Activated CD4-positive, alpha-beta T cell treated with anti-CD3 and anti-CD28 coated beads for 36 hours (primary cell): ENCODE results near the gene SULF2. TPM values are rescaled to one million over a fixed set of nuclear protein-coding genes. Genes with fewer than 3 reads are reported as not detected.

Experiments used
- ATAC-seq: fragments of 200-7000 bp; cut with Tn5 transposase; one replicate; pipeline ENCODE4 v1.10.0; 2021; ENCODE audit warnings: mild to moderate bottlenecking, moderate library complexity
- CTCF ChIA-PET: fragments of 350-600 bp; sonication (Branson Sonifier 250); formaldehyde crosslinking; loops from one replicate; lab custom pipeline; 2021; ENCODE audit warnings: antibody characterized with exemption; lab: Charles Lee
- POLR2A ChIA-PET: fragments of 350-600 bp; sonication (Branson Sonifier 250); formaldehyde crosslinking; loops from one replicate; lab custom pipeline; 2021; ENCODE audit warnings: antibody characterized with exemption, inconsistent platforms; lab: Charles Lee
- DNase-seq: peaks from one replicate; pipeline ENCODE4 v3.0.0-alpha.2; 2020
- H3K27ac Mint-ChIP-seq: one replicate; pipeline ENCODE4 v1.8.0; 2021; ENCODE audit warnings: mixed read lengths
- H3K27me3 Mint-ChIP-seq: one replicate; pipeline ENCODE4 v1.8.0; 2021; ENCODE audit warnings: mixed read lengths
- H3K36me3 Mint-ChIP-seq: one replicate; pipeline ENCODE4 v1.8.0; 2021; ENCODE audit warnings: low read depth, mixed read lengths
- H3K4me1 Mint-ChIP-seq: one replicate; pipeline ENCODE4 v1.8.0; 2021; ENCODE audit warnings: mixed read lengths
- H3K4me3 Mint-ChIP-seq: one replicate; pipeline ENCODE4 v1.8.0; 2021; ENCODE audit warnings: mild to moderate bottlenecking, moderate library complexity, mixed read lengths
- H3K9me3 Mint-ChIP-seq: one replicate; pipeline ENCODE4 v1.8.0; 2021; ENCODE audit warnings: low read depth, mixed read lengths
- intact Hi-C, 2 experiments: fragments of 100-400 bp; cut with DNase I in 1 of 2; cut with micrococcal nuclease in 1 of 2; formaldehyde crosslinking; loops; one replicate each; pipeline versions ENCODE4 v1.14.2 to v1.15.1; 2022 to 2024; cut with DNase I, micrococcal nuclease
- total RNA-seq, 2 experiments: library from RNA; stranded (reverse); gene quantifications; one replicate each; pipeline ENCODE4 v1.2.3, GENCODE V29; 2021

Gene SULF2
- total RNA-seq, 2 experiments from 2014 or later: 0.09 TPM; not detected in 1

DNA sequence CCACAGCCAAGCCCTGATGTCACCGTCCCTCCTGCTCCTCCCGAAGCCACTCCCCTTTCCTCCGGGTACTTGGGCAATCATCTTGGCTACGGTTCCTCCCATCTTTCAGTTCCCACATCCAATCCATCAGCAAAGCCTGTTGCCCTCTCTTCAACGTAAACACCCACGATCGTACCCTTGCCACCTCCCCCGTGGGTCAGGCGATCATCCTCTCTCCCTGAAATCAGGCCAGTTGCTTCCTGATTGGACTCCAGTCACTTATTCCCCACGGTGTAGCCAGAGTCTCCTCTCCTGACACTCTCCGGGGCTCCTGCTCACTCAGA lies 44.5 kb downstream of the SULF2 start:
- POLR2A ChIA-PET: no interaction called here
- no peak overlapping the region for H3K4me3 Mint-ChIP-seq
- intact Hi-C loops: no loop called here
- no peaks in the 10 kb centered on the region for H3K27me3 Mint-ChIP-seq
- CTCF ChIA-PET: no interaction called here
- DNase-seq (no peak), ATAC-seq (no peak)
- no peaks in the 10 kb centered on the region for H3K4me1 Mint-ChIP-seq
- no peaks in the 10 kb centered on the region for H3K9me3 Mint-ChIP-seq
- no peak overlapping the region for H3K27ac Mint-ChIP-seq
- H3K36me3 Mint-ChIP-seq: no peaks in the 10 kb centered on the region

DNA sequence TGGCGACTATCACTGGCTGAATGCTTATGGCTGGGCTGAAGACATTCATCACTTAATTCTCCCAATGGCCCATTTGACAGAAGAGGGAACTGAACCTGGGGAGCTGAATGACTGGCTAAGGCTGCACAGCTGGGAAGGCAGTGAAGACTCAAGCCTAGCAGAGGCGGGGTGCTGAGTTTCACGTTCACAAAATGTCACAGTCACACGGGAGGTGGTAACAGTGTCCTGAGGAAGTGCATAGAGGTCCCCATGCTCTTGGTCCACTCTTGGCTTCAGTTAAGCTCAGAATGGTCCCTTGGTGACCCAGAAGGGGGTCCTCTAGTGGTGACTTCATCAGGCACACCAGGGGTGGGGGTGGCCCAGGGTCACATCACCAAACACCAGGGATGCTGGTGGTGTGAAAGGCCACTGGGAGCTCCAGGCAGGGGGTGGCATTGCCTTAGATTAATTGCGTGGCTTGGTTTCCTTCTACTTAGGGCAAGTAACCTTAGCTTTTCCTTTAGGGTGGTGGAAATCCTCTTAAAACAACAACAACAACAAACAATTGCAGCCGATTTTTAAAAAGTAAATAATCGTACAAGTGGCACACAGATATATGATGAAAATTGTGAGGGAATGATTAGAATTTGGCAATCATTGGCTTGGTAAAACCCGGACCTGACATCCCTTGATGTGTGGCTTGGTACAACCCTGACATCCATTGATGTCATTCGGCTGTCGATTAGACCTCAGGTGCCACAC lies 45.0 kb downstream of the SULF2 start:
- H3K9me3 Mint-ChIP-seq: no peaks in the 10 kb centered on the region
- intact Hi-C loops: no loop called here
- H3K4me1 Mint-ChIP-seq: no peaks in the 10 kb centered on the region
- no peak overlapping the region for H3K27ac Mint-ChIP-seq
- POLR2A ChIA-PET: no interaction called here
- no peak overlapping the region for H3K4me3 Mint-ChIP-seq
- no peaks in the 10 kb centered on the region for H3K27me3 Mint-ChIP-seq
- CTCF ChIA-PET: no interaction called here
- no peaks in the 10 kb centered on the region for H3K36me3 Mint-ChIP-seq
- ATAC-seq (no peak), DNase-seq (no peak)

DNA sequence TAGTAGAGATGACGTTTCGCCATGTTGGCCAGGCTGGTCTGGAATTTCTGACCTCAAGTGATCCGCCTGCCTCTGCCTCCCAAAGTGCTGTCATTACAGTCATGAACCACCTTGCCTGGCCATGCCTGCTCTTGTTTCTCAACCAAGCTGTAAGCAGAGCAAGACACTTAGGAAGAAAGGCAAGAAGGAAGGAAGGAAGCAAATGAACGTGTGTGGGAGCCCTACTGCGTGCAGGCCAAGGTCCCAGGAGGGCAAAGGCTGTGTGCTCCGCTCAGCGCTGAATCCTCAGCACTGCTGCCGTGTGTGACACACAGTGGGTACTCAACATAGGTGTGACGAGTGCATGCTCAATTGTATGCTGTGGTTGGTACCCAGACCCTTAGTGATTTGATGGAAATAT lies 47.4 kb downstream of the SULF2 start:
- no peak for DNase-seq
- intact Hi-C loops: no loop called here
- no peak for ATAC-seq
- Mint-ChIP-seq H3K27me3 (no peaks in the 10 kb centered on the region), H3K9me3 (no peaks in the 10 kb centered on the region), H3K36me3 (no peaks in the 10 kb centered on the region), H3K27ac (no peak overlapping the region), H3K4me1 (no peaks in the 10 kb centered on the region), H3K4me3 (no peak overlapping the region)
- ChIA-PET POLR2A (interaction anchor here (0.7 kb wide), 1 partner anchor 11 kb away, joined by 3 read pairs; no protein-coding TSS in a partner anchor), CTCF (no interaction called here)

DNA sequence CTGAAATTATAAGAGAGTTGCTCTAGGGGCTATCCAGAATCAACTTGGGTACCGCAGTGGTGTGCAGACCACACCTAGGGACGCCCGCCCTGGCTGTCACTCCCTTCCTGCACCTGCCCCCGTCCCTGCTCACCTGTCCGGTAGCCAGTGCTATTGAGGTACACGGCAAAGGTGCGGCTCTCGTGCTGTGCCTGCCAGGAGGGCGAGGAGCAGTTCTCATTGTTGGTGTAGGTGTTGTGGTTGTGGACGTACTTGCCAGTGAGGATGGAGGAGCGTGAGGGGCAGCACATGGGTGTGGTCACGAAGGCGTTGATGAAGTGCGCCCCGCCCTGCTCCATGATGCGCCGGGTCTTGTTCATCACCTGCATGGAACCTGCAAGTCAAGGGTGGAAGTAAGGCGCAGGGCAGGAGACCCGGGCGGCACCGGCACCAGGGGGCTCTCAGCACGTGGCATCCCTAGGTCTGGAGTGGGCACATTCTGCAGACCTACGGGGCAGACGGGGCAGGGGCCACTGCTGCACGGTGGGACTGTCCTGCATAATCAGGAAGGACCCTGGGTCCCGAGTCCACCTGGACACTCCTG lies 48.6 kb downstream of the SULF2 start:
- Mint-ChIP-seq H3K27me3 (no peaks in the 10 kb centered on the region), H3K36me3 (no peaks in the 10 kb centered on the region), H3K4me1 (no peaks in the 10 kb centered on the region), H3K4me3 (no peak overlapping the region), H3K9me3 (no peaks in the 10 kb centered on the region), H3K27ac (no peak overlapping the region)
- ATAC-seq (no peak), DNase-seq (no peak)
- intact Hi-C loops: no loop called here
- ChIA-PET POLR2A (no interaction called here), CTCF (interaction anchor here (0.8 kb wide), 1 partner anchor 11 kb away, joined by 3 read pairs; no protein-coding TSS in a partner anchor)

DNA sequence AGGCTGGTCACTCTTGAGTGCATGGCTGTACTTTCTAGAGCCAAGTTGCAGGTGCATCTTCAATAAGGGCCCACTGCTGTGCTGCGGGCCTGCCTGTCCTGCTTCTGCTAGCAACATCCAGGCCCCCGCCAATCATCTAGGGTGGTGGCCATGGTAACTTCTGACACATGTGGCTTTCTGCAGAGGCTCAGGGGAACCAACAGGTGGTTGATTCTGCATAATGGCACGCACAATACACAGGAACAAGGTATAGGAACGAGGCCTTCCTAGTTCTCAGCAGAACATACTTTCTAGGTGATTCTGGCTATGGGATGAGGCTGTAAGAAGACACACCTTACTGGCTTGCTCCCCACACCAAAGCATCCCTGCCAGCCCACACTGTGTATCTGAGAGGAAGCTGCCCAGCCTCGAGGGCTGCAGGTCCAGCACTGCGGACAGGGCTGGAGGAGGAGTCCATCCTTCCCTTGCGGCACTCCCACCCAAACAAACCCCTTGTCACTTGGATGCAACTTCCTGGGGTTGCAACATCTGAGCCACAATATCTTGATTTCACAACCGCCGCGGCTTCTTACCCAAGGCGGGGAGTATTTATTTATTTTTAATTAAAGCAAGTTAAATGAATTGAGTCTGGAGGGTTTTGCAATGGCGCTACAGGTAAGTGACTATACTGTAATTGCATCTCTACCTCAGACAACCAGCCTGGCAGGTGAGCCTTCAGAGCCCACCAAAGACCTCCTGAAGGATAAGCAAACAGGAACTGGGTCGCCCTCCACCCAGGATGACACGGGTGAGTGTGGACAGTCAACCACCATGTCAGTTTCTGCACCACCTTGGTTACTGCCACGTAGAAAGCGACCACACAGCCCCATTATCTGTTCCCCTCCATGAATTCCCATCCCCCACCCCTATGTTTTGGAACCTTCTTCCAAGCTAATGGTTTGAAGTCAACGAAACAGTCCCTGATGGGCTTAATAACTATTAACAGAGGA lies 49.6 kb downstream of the SULF2 start:
- H3K27ac Mint-ChIP-seq: no peak overlapping the region
- intact Hi-C loops: no loop called here
- no peak overlapping the region for H3K4me3 Mint-ChIP-seq
- ChIA-PET CTCF (interaction anchor here (0.8 kb wide), 1 partner anchor 10 kb away, joined by 3 read pairs; no protein-coding TSS in a partner anchor), POLR2A (no interaction called here)
- ATAC-seq (no peak), DNase-seq (no peak)
- no peaks in the 10 kb centered on the region for H3K36me3 Mint-ChIP-seq
- no peaks in the 10 kb centered on the region for H3K9me3 Mint-ChIP-seq
- no peaks in the 10 kb centered on the region for H3K27me3 Mint-ChIP-seq
- H3K4me1 Mint-ChIP-seq: no peaks in the 10 kb centered on the region

DNA sequence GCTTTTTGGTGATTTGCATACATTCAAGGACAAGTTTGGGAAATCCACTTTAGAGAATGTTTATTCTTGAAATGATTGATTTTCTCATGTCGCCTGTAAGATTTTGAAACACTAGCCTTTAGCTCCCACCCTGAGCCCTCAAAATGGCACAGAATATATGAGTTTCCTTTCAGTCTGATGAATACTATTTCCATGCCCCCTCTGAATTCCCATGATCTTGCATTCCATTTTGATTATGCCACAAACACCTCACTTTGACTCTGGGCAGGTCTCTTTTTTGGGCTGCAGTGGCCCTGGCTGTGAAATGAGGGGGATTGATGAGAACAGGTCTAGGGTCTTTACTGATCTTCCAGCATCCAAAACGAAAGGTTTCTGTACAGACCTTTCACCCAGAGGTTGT lies 50.4 kb downstream of the SULF2 start:
- ATAC-seq (no peak), DNase-seq (no peak)
- H3K4me3 Mint-ChIP-seq: no peak overlapping the region
- H3K27me3 Mint-ChIP-seq: no peaks in the 10 kb centered on the region
- H3K36me3 Mint-ChIP-seq: no peaks in the 10 kb centered on the region
- no peaks in the 10 kb centered on the region for H3K4me1 Mint-ChIP-seq
- intact Hi-C loops: no loop called here
- H3K27ac Mint-ChIP-seq: no peak overlapping the region
- CTCF ChIA-PET: no interaction called here
- POLR2A ChIA-PET: no interaction called here
- H3K9me3 Mint-ChIP-seq: no peaks in the 10 kb centered on the region

DNA sequence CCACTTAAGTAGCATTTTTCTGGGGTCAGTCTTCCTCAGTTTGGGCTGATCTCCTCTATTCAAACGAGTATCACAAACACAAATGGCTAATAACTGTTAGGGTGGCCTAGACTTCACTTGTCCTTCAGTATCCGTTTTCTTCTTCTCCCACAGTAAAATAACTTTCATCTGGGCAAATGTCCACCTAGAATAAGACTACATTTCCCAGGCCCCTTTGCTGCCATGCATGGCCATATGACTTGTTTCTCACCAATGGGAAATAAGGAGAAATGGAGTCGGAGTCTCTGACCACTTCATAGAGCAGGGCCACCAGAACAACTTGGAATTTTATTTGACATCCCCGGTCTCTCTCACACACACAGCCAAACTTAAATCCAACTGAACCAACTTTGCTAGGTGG lies 51.4 kb downstream of the SULF2 start:
- ChIA-PET POLR2A (no interaction called here), CTCF (no interaction called here)
- no peak for DNase-seq
- Mint-ChIP-seq H3K36me3 (no peaks in the 10 kb centered on the region), H3K4me1 (peaks cover 3% of the 10 kb centered on the region), H3K27ac (no peak overlapping the region), H3K9me3 (no peaks in the 10 kb centered on the region), H3K4me3 (no peak overlapping the region), H3K27me3 (no peaks in the 10 kb centered on the region)
- no peak for ATAC-seq
- intact Hi-C loops: no loop called here

DNA sequence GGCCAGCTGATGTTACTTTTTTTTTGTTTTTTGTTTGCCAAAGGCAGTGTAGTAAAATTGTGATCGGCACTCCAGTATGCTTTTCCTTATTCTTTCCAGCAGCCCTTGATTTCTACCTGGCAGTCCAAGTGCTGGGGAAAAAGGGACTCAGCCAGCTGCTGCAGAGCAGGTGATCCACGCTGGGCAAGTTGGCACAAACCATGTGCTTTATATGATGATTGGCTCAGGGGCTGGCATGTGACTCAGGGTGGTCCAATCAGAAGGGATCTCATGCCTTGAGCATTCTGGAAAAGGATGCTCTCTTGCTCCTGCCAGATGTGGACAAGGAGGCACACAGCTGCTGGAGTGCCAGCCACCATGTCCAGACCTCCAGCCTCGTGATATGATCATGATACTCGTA lies 54.5 kb downstream of the SULF2 start:
- Mint-ChIP-seq H3K27ac (no peak overlapping the region), H3K27me3 (no peaks in the 10 kb centered on the region), H3K9me3 (no peaks in the 10 kb centered on the region), H3K4me3 (no peak overlapping the region), H3K4me1 (peaks cover 24% of the 10 kb centered on the region), H3K36me3 (no peaks in the 10 kb centered on the region)
- ChIA-PET POLR2A (interaction anchor here (0.6 kb wide), 1 partner anchor 917 kb away, joined by 3 read pairs; no protein-coding TSS in a partner anchor), CTCF (interaction anchor here (0.7 to 1.1 kb wide), 2 partner anchors 68 to 890 kb away, joined by 3 read pairs; no protein-coding TSS in a partner anchor)
- ATAC-seq (no peak), DNase-seq (no peak)
- intact Hi-C loops: no loop called here

DNA sequence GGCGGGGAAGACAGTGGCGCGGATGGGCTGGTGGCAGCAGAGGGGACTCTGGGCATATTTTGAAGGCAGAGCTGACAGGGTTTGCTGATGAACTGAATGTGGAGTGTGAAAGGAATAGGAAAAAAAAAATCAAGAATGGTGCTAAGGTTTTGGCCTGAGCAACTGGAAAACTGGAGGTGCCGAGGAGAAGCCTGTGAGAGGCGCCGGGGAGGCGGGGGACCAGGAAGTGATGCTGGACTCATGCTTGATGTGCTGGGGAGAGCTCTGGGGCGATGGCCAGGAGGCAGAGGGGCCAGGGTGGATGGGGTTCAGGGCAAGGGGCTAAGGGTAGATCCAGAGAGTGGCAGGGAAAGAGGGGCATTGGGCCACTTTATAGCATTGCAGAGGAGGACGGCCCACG lies 55.8 kb downstream of the SULF2 start:
- Mint-ChIP-seq H3K9me3 (no peaks in the 10 kb centered on the region), H3K4me1 (peaks cover 29% of the 10 kb centered on the region), H3K27ac (peak overlapping the region; percentile 85), H3K4me3 (peak overlapping the region; percentile 66), H3K36me3 (no peaks in the 10 kb centered on the region), H3K27me3 (no peaks in the 10 kb centered on the region)
- no peak for ATAC-seq
- DNase-seq: no peak
- CTCF ChIA-PET: interaction anchor here (0.7 to 1.2 kb wide), 3 partner anchors 8 to 1002 kb away, joined by 3 to 4 read pairs (median 4); no protein-coding TSS in a partner anchor
- intact Hi-C loops: loop anchor here (5.0 to 10.0 kb wide), 3 partner anchors 58 to 372 kb away; partner anchors contain the start of genes SULF2 (in 1 of the 2) and ZMYND8 (in 1 of the 2)
- POLR2A ChIA-PET: no interaction called here

DNA sequence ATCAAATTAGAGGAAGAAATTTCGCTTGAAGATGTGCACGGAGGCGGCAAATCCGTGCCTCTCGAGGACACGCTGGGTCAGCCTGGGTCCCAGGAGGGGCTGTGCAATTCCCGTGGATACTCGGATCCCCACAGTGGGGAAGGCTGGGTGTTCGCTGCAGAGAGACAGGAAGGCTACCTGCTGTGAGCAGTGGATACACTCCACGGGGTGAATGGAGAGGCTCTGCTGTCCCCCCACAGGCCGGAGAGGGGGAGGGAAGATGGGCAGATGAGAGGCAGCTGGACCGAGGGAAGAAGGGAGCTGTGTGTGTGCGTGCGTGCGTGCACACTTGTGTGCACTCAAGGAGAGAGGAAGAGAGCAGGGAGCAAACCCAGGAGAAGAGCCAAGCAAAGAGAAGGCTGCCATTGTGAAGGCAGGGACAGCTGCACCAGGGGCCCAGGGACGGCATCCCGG lies 57.3 kb downstream of the SULF2 start:
- DNase-seq (no peak), ATAC-seq (no peak)
- POLR2A ChIA-PET: no interaction called here
- peak overlapping the region; percentile 94 for H3K27ac Mint-ChIP-seq
- H3K4me3 Mint-ChIP-seq: peak overlapping the region; percentile 66
- H3K36me3 Mint-ChIP-seq: no peaks in the 10 kb centered on the region
- CTCF ChIA-PET: interaction anchor here (1.0 to 1.3 kb wide), 3 partner anchors 49 to 893 kb away, joined by 3 to 6 read pairs (median 3); no protein-coding TSS in a partner anchor
- intact Hi-C loops: loop anchor here (5.0 to 10.0 kb wide), 3 partner anchors 59 to 371 kb away; partner anchors contain the start of genes SULF2 (in 1 of the 2) and ZMYND8 (in 1 of the 2)
- peaks cover 29% of the 10 kb centered on the region for H3K4me1 Mint-ChIP-seq
- no peaks in the 10 kb centered on the region for H3K27me3 Mint-ChIP-seq
- no peaks in the 10 kb centered on the region for H3K9me3 Mint-ChIP-seq
